Measurements from ENCODE around the gene CSE1L. TPM values are rescaled to one million over a fixed set of nuclear protein-coding genes. Genes with fewer than 3 reads are reported as not detected.
"Not testable (repeated sequence)": the region's sequence is repeated elsewhere in the genome, so short reads cannot be mapped to it uniquely, and the experiment has no call there.

CSE1L gene, protein sequence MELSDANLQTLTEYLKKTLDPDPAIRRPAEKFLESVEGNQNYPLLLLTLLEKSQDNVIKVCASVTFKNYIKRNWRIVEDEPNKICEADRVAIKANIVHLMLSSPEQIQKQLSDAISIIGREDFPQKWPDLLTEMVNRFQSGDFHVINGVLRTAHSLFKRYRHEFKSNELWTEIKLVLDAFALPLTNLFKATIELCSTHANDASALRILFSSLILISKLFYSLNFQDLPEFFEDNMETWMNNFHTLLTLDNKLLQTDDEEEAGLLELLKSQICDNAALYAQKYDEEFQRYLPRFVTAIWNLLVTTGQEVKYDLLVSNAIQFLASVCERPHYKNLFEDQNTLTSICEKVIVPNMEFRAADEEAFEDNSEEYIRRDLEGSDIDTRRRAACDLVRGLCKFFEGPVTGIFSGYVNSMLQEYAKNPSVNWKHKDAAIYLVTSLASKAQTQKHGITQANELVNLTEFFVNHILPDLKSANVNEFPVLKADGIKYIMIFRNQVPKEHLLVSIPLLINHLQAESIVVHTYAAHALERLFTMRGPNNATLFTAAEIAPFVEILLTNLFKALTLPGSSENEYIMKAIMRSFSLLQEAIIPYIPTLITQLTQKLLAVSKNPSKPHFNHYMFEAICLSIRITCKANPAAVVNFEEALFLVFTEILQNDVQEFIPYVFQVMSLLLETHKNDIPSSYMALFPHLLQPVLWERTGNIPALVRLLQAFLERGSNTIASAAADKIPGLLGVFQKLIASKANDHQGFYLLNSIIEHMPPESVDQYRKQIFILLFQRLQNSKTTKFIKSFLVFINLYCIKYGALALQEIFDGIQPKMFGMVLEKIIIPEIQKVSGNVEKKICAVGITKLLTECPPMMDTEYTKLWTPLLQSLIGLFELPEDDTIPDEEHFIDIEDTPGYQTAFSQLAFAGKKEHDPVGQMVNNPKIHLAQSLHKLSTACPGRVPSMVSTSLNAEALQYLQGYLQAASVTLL
- total RNA-seq (2012; rRNA removed) = 115 and 123 TPM in 2 replicates

DNA sequence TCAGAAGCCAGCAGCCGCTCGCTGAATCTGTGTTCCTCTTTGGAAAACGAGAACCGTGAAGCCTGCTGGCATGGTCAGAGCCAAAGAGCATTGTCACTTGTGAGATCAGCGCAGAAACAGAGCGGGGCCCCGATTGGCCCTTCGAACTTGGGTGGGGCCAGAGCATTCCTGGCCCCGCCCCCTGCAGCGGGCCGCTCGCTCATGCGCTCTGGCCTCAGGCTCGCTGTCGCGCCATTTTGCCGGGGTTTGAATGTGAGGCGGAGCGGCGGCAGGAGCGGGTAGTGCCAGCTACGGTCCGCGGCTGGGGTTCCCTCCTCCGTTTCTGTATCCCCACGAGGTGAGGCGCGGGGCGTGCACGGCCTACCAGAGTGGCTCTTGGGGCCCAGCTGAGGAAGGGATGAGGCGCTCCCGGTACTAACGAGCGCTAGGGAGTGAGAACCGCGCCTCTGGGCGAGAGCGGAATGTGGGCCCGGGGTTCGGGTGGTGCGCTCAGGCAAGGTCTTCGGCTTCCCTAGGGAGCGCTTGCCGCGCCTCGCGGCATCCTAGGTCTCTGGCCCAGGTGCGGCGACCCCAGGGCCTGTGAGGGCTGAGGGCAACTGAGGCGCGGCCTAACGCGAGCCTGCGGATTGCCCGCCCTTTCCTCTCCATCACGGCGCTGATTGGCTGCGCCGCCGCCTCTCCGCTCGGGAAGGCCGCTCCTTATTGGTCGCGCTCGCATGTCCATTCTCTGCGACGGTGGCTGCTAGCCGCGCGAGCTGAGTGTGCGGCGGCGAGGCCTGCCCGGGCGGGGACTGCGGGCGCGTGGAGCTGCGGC, at the start of gene CSE1L:
Gene CSE1L (plus strand): TSS at position 226 of the 814 bp plus-strand sequence. CDS start 12,152 bp downstream, outside the sequence.
- H3K4me2 ChIP-seq (ENCODE audit: low read length) = peak within 1 kb of the TSS; percentile 94

DNA sequence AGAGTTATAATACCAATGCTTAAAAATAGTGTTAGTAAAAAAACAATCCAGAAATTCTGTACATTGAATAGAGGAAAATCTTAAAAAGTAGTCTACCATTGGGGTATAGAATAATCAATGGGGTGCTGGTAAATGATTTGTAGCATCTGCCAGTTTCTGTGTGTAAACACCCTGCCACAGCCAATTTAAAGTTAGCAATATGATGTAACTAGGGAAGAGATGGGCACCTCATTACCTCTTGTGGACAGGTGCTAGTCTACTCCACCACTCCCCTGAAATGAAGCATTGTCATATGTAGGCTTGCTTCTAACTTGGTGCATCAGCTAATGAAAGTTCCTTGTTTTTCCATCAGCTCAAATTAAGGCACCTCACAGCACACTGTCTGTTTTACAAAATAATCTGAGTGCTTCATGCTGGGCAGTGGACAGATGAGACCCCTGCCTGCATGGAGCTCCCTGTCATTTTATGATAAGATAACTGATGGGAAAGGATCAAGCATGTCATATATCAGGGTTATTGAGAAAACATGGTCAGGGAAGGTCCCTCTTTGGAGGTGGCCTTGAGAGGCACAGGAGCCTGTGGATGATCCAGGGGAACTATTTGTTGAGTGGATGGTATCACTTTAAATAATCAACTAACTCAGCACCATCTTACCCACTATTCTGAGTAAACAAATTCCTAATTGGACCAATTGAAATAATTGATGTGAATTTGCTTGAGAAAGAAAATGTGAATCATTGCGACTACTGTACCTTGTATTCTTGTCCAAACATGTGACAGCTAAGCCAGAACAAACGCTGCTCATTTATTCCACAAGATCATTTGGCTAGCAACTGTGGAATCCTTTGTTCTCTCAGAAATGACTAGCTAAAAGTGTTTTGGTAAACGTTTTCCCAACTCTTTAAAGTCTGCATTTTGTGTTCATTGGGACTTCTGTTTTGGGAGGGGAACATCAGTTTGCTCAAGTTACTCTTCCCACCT, 45.9 kb upstream of the CSE1L start:
- Histone ChIP-seq H3K9ac (ENCODE audit: low read depth, low read length) (no peak overlapping the region), H3K4me3 (ENCODE audit: low read length) (no peak overlapping the region), H3K9me3 (replicated peaks; ENCODE audit: low read length) (no peaks in the 10 kb centered on the region), H3K36me3 (ENCODE audit: insufficient read depth, low read length) (peaks cover 50% of the 10 kb centered on the region), H3K27me3 (ENCODE audit: control insufficient read depth, insufficient read depth, low read length) (no peaks in the 10 kb centered on the region), H3K4me1 (ENCODE audit: control insufficient read depth, insufficient read depth, low read length) (no peaks in the 10 kb centered on the region), H3K4me2 (ENCODE audit: low read length) (no peak overlapping the region)

More for the DNA sequence above, at the start of gene CSE1L:
- Histone ChIP-seq H3K9ac (ENCODE audit: low read depth, low read length) (peak within 1 kb of the TSS; percentile 97), H3K9me3 (replicated peaks; ENCODE audit: low read length) (no peaks in the 10 kb centered on the region), H3K4me1 (ENCODE audit: control insufficient read depth, insufficient read depth, low read length) (peaks cover 20% of the 10 kb centered on the region), H3K4me3 (ENCODE audit: low read length) (peak within 1 kb of the TSS; percentile 97), H3K27me3 (ENCODE audit: control insufficient read depth, insufficient read depth, low read length) (no peaks in the 10 kb centered on the region), H3K36me3 (ENCODE audit: insufficient read depth, low read length) (no peaks in the 10 kb centered on the region)

DNA sequence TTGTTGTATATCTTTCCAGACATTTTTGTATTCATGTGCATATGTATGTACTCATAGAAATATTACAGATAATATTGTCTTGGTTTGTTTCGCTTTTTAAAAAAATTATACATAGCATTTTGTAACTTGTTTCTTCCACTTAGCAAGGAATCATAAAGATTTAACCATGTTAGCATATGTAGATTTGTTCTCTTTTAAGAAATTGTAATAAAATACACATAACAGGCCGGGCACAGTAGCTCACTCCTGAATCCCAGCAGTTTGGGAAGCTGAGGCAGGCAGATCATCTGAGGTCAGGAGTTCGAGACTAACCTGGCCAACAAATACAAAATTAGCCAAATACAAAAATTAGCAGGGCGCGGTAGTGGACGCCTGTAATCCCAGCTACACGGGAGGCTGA, 44.4 kb upstream of the CSE1L start:
- H3K27me3 ChIP-seq (ENCODE audit: control insufficient read depth, insufficient read depth, low read length) = no peaks in the 10 kb centered on the region
- no peaks in the 10 kb centered on the region for H3K9me3 ChIP-seq (replicated peaks; ENCODE audit: low read length)
- H3K4me1 ChIP-seq (ENCODE audit: control insufficient read depth, insufficient read depth, low read length) = no peaks in the 10 kb centered on the region
- no peak overlapping the region for H3K9ac ChIP-seq (ENCODE audit: low read depth, low read length)
- peaks cover 47% of the 10 kb centered on the region for H3K36me3 ChIP-seq (ENCODE audit: insufficient read depth, low read length)
- no peak overlapping the region for H3K4me3 ChIP-seq (ENCODE audit: low read length)
- H3K4me2 ChIP-seq (ENCODE audit: low read length) = no peak overlapping the region

DNA sequence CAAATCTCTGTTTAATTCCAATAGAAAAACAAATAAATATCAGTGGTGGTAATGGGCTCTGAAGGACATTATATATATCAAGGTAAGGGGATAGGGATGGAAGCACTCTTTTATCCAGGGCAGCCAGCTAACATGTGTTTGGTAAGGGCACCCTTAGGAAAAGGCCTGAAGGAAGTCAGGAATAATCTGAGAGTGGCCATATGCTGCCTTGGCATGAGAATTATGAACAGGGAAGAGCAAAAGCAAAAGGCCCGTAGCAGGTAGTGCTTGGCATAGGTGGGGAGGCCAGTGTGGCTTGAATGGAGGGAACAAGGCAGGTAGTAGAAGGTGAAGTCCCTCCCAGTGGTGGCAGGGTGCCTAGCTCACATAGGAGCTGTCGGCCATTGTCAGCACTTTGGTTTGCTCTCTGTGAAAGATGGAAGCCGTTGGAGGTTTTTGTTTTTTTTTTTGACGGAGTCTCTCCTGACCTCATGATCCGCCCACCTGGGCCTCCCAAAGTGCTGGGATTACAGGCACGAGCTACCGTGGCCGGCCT, 39.6 kb upstream of the CSE1L start:
- Histone ChIP-seq H3K36me3 (ENCODE audit: insufficient read depth, low read length) (peaks cover 39% of the 10 kb centered on the region), H3K9ac (ENCODE audit: low read depth, low read length) (no peak overlapping the region), H3K4me2 (ENCODE audit: low read length) (no peak overlapping the region), H3K9me3 (replicated peaks; ENCODE audit: low read length) (no peaks in the 10 kb centered on the region), H3K4me1 (ENCODE audit: control insufficient read depth, insufficient read depth, low read length) (no peaks in the 10 kb centered on the region), H3K4me3 (ENCODE audit: low read length) (no peak overlapping the region), H3K27me3 (ENCODE audit: control insufficient read depth, insufficient read depth, low read length) (no peaks in the 10 kb centered on the region)

DNA sequence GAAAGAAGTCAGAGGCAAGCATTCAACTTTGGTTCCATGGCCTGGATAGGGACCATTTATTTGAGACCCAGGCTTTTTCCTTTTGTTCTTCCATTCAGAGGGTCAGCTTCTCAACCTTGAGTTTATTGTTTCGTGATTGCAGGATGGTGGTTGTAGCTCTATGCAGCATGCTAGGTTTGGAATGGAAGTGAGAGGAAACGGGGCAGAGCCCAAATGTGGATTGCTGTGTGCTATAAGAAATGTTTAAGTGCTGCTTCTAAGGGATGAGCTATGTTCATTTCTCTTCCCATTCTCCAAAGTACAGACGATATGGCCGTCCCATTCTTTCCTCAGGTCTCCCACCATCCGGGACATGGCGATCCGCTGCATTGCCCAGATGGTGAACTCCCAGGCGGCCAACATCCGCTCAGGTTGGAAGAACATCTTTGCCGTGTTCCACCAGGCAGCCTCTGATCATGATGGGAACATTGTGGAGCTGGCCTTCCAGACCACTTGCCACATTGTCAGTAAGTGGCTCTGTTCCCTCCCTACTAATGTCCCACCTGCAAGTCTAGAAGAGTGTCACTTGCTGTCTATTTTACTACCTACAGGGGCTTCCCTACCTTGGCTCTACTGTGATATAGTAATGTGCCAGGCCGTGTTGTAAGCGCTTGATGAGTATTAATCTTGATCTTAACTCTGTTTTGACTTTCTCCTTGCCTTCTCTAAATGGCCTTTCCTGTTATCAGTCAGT, 36.0 kb upstream of the CSE1L start:
- Histone ChIP-seq H3K4me1 (ENCODE audit: control insufficient read depth, insufficient read depth, low read length) (no peaks in the 10 kb centered on the region), H3K4me3 (ENCODE audit: low read length) (no peak overlapping the region), H3K36me3 (ENCODE audit: insufficient read depth, low read length) (peaks cover 65% of the 10 kb centered on the region), H3K9me3 (replicated peaks; ENCODE audit: low read length) (no peaks in the 10 kb centered on the region), H3K27me3 (ENCODE audit: control insufficient read depth, insufficient read depth, low read length) (no peaks in the 10 kb centered on the region), H3K9ac (ENCODE audit: low read depth, low read length) (no peak overlapping the region), H3K4me2 (ENCODE audit: low read length) (no peak overlapping the region)

DNA sequence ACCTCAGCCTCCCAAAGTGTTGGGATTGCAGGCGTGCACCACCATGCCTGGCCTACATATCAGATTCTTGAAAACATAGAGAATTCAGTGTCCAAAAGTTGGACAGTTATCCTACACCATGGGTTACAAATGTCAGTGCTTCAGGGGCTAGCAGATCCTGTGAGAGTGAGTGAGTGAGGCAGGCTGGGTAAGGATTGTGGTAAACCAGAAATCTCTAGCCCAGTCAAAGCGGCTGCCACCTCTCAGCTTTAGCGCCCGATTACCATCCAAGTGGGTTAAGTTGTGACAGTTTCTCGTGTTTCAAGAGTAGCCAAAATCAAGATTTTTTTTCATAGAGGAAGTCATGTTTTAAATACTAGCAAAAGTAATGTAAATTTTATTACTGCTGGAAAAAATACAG, 21.9 kb upstream of the CSE1L start:
- H3K9me3 ChIP-seq (replicated peaks; ENCODE audit: low read length) = no peaks in the 10 kb centered on the region
- no peak overlapping the region for H3K4me2 ChIP-seq (ENCODE audit: low read length)
- no peaks in the 10 kb centered on the region for H3K27me3 ChIP-seq (ENCODE audit: control insufficient read depth, insufficient read depth, low read length)
- no peak overlapping the region for H3K9ac ChIP-seq (ENCODE audit: low read depth, low read length)
- H3K4me3 ChIP-seq (ENCODE audit: low read length) = no peak overlapping the region
- H3K36me3 ChIP-seq (ENCODE audit: insufficient read depth, low read length) = peaks cover 53% of the 10 kb centered on the region
- no peaks in the 10 kb centered on the region for H3K4me1 ChIP-seq (ENCODE audit: control insufficient read depth, insufficient read depth, low read length)

DNA sequence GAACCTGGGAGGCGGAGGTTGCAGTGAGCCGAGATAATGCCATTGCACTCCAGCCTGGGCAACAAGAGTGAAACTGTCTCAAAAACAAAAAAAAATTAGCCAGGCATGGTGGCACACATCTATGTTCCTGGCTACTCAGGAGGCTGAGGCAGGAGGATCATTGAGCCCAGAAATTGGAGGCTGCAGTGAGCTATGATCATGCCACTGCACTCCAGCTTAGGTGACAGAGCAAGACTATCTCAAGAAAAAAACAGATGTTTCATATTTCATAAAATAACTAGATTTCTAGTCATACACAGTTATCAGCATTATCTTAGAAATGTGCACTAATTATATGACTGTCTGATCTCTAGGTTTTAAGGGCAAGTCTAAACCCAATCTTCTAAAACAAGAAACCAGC, 17.9 kb upstream of the CSE1L start:
- not testable (repeated sequence) for H3K9ac ChIP-seq (ENCODE audit: low read depth, low read length); H3K4me1 ChIP-seq (ENCODE audit: control insufficient read depth, insufficient read depth, low read length); H3K4me2 ChIP-seq (ENCODE audit: low read length); H3K9me3 ChIP-seq (replicated peaks; ENCODE audit: low read length); H3K27me3 ChIP-seq (ENCODE audit: control insufficient read depth, insufficient read depth, low read length); H3K4me3 ChIP-seq (ENCODE audit: low read length)
- H3K36me3 ChIP-seq (ENCODE audit: insufficient read depth, low read length) = peaks cover 53% of the 10 kb centered on the region

DNA sequence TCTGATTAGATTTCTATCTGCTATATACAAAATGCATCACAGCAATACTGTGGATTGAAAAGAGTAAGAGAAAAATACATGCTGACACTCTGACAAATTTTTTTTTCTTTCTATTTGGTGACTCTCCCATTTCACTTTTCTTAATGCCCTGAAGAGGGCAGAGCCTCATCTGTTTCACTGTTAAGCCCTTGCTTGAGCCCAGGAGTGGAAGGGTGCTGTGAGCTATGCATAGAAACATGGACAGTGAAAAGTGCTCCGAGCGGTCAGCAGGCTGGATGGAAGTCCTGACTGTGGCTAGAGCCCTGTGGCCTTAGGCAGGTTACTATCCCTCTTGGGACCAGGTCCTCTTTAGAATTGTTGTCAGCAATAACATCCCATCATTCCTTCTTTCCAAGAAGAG, 17.4 kb upstream of the CSE1L start:
- H3K4me3 ChIP-seq (ENCODE audit: low read length) = no peak overlapping the region
- H3K4me1 ChIP-seq (ENCODE audit: control insufficient read depth, insufficient read depth, low read length) = no peaks in the 10 kb centered on the region
- H3K4me2 ChIP-seq (ENCODE audit: low read length) = no peak overlapping the region
- peaks cover 56% of the 10 kb centered on the region for H3K36me3 ChIP-seq (ENCODE audit: insufficient read depth, low read length)
- no peak overlapping the region for H3K9ac ChIP-seq (ENCODE audit: low read depth, low read length)
- H3K9me3 ChIP-seq (replicated peaks; ENCODE audit: low read length) = no peaks in the 10 kb centered on the region
- H3K27me3 ChIP-seq (ENCODE audit: control insufficient read depth, insufficient read depth, low read length) = no peaks in the 10 kb centered on the region

DNA sequence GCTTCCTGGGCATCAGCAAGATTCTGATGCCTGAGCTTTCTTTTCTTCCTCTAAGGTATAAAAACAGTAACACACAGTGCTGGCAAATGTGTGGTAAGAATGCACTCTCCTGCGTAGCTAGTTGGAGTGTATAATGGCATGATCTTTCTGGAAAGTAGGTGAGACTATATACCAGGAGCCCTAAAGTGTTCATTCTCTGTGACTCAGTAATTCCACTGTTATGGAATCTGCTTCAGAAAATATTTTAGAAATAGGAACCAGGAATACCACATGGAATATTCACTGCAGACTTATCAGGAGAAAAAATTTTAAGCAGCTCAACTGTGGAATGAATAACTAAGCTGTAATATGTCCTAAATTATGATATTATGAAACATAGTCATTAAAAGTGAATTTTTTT, 16.9 kb upstream of the CSE1L start:
- H3K4me1 ChIP-seq (ENCODE audit: control insufficient read depth, insufficient read depth, low read length) = no peaks in the 10 kb centered on the region
- H3K27me3 ChIP-seq (ENCODE audit: control insufficient read depth, insufficient read depth, low read length) = no peaks in the 10 kb centered on the region
- no peak overlapping the region for H3K9ac ChIP-seq (ENCODE audit: low read depth, low read length)
- H3K4me2 ChIP-seq (ENCODE audit: low read length) = no peak overlapping the region
- no peak overlapping the region for H3K4me3 ChIP-seq (ENCODE audit: low read length)
- no peaks in the 10 kb centered on the region for H3K9me3 ChIP-seq (replicated peaks; ENCODE audit: low read length)
- peaks cover 54% of the 10 kb centered on the region for H3K36me3 ChIP-seq (ENCODE audit: insufficient read depth, low read length)

Data from skeletal muscle satellite cell (primary cell).